Islet of Langerhans (tissue), 1 donor: ENCODE results near the gene HENMT1.
"Not testable (repeated sequence)": the region's sequence is repeated elsewhere in the genome, so short reads cannot be mapped to it uniquely, and the experiment has no call there.

Experiments
- FAIRE-seq: peaks from one replicate; lab custom pipeline; 2011; peaks lifted over from hg19 to GRCh38; lab: Jason Lieb, UNC

The HENMT1 gene

DNA sequence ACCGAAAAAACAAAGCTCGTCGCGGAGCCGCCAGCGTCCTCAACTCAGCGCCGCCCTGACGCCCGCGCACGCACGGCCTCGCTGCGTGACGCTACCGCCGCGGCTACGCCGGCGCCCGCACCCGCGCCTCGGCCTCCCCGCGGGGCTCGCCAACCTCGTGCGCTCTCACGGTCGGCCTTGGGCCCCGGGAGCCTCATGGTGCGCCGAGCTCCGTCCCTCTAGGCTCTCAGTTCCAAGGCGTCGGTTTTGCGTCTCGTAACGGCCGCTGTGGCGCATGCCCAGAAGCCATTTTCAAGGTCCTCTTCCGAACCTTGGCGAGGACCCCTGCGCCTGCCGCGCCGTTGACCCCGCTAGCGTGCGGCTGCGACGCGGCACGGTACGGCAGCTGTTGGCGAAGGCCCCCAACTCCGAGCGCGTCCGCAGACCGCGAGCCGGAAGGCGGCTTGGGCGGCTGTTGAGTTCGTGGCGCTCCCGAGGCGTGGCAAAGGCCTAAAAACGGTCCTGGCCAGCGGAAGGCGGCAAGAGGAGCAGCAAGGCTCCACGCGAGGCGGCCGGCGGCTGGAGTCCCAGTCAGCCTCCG lies at the start of gene HENMT1:
HENMT1 (minus strand) TSS at position 64 of the 580 bp plus-strand sequence. CDS start 1,209 bp downstream, outside the sequence.
- FAIRE-seq = no peak

GRCh38 chr1:108708691-108709660 lies 48.1 kb upstream of the HENMT1 start:
- FAIRE-seq = no peak

DNA sequence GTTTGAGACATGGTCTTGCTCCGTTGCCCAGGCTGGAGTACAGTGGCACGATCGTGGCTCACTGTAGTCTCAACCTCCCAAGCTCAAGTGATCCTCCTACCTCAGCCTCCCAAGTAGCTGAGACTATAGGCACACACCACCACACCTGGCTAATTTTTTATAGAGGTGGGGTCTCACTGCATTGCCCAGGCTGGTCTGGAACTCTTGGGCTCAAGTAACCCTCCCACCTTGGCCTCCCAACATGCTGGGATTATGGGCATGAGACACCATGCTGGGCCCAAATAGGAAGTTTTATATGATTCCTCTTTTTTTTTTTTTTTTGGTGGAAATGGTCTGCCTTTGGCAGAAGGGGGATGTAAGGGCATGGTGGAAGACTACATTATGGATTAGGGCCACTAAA lies 45.8 kb upstream of the HENMT1 start:
- no peak for FAIRE-seq

- no peak for FAIRE-seq
These were observed 43.6 kb upstream of the HENMT1 start for GRCh38 chr1:108704496-108704895.

- no peak for FAIRE-seq
These were observed 43.0 kb upstream of the HENMT1 start for GRCh38 chr1:108703939-108704338.

GRCh38 chr1:108702109-108702508 lies 41.2 kb upstream of the HENMT1 start:
- FAIRE-seq = not testable (repeated sequence)

GRCh38 chr1:108701176-108701849 lies 40.4 kb upstream of the HENMT1 start:
- FAIRE-seq = no peak

- FAIRE-seq = no peak
These were observed 38.8 kb upstream of the HENMT1 start for GRCh38 chr1:108699375-108700332.

DNA sequence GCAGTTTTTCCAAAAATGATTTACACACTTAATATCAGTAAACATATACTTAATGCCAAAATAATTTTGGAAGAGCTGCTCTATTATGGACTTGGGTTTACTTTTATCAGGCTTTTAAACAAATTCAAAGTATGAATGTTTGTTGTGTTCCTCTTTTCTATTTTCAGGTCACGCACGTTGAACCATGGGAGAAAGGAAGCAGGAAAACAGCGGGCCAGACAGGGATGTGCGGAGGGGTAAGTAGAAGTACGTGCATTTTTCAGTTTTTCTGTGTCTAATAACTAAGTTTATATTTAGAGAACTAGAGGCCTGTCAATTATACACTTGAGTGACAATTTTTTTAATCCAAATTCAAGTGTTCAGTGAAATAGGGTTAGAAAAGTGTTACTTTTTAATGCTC lies 34.6 kb upstream of the HENMT1 start:
- FAIRE-seq = no peak

DNA sequence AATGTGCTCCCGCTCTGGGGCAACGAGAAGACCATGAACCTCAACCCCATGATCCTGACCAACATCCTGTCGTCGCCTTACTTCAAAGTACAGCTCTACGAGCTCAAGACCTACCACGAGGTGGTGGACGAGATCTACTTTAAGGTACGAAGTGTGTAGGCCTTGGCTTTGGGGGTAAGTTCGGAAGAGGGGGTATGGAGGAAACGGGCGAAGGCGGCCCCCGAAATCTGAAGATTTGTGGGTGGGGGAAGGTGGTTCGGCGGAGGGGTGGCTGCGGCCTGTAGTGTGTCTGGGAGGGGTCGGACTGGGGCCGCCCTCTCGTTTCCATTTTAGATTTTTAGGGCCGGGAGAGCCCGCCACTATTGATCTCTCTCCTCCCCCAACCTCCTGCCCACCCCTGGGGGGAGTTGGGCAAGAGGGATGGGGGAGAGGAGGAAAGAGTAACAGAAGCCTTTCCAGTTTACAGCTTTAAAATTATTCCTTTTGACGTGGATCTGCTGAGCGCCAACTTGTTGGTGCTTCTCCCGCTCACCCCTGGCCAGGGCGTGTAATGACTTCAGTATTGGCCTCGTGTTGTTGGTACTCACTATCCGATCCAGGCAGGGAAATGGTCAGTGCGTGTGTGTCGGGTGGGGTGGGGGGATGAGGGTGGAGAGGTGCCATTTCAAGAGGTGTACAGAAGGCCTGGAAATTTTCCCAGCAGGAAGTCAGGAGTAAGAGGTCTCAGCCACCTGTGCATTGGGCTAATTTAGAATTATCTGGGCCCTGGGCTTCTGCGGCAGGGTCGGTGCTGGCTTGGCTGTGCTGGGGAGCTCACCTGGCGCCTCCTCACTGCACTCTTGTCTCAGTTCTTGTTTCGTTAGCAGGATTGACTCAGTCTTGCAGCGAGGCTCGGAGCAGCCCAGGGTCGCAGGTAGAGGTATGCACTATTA lies 32.1 kb upstream of the HENMT1 start:
- FAIRE-seq = no peak

DNA sequence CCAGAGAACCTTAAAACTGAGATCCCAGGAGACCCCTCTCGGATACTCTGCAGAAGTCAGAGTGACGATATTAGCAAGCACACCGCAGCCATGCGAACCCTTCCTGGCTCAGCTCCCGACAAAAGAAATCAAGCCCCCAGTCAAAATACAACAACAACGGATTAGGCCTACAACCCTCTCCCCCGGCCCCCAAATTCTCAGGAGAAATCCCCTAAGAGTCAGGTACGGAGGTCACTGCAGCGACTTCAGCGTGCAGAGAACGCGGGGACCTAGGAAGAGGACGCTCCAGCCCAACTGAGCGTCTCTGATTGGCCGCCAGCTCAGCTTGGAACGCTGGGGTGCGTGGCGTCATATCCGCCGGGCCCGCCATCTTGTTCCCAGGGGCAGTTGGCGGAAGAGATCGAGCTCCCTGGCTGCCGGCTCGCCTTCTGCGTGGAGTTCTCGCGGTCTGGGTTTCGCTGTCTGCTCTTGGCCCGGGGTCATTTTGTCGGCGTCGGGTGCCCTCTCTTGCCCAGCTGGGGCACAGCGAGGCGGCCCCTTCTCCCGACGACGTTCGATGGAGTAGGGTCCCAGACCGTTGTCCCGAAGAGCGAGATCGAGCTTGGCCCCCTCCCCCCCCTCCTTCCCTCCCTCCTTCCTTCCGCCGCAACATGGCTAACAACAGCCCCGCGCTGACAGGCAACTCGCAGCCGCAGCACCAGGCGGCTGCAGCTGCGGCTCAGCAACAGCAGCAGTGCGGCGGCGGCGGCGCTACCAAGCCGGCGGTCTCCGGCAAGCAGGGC lies 31.2 kb upstream of the HENMT1 start, which contains the start of gene PRPF38B:
PRPF38B (plus strand) TSS at position 369 of the 782 bp plus-strand sequence; CDS start at position 651, 282 bp downstream.
- no peak for FAIRE-seq

DNA sequence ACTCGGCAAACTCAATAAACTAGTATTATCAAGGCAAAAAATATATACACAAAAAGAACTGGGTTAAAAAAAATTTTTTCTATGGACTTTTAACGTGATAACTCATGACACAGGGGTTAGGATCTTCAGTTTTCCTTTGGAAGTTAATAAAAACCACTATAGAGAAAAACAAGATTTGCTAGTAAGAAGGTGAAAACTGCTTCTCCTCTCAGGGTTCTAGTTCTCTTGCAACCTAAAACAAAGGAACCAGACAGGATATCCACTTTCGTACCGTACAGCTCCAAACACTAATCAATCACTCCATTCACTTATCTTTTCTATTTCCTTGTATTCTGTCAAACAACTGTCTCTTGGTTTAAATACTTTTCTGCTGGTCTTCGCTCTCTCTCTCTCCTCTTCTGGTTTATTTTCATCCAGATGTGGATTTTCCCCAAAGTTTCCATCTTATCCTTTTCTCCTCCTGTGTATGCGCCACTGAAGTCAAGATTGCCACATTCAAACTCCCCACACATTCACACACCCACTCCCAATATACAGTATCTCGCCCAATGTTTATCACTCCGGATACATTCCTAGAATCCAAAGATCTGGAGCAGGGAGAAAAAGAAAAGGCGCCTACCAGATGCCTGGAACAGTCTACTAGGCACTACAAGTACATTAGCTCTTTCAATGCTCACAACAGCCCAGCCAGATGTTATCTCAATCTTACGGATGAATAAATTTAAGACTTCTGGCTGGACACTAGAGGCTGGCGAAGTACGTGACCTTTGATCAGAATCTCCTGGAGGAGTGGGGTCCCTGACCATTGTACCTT lies 30.4 kb upstream of the HENMT1 start:
- no peak for FAIRE-seq

DNA sequence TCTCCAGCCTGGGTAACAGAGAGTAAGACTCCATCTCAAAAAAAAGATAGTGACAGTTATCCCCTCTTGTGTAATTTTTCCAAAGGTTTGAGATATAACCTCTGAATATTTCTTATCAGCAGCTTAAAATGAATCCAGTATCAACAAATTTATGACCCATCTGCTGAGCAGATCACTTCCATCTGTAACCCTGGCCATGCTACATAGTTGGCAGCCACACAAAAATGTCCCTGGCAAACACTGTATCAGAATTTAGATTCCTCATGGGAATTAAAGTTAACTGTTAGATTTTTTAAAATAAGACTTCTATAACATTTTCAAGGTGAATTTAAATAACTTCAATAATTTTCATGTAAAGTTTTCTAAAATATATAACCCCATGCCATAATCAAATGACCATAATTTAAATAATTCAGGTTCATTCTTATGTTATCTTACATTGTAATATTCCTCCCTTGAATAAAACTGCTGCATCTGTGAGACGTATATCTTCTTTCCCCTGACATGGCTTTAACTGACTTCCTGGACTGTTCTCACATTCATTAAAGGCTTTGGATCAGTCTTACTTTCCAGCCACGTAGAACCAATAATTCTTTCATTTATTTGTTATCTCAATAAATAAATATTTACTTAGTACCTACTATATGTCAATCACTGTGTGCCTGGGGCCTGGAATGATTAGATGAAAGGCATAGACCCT lies 25.9 kb upstream of the HENMT1 start:
- FAIRE-seq = no peak

GRCh38 chr1:108685529-108685928 lies 24.6 kb upstream of the HENMT1 start:
- no peak for FAIRE-seq

DNA sequence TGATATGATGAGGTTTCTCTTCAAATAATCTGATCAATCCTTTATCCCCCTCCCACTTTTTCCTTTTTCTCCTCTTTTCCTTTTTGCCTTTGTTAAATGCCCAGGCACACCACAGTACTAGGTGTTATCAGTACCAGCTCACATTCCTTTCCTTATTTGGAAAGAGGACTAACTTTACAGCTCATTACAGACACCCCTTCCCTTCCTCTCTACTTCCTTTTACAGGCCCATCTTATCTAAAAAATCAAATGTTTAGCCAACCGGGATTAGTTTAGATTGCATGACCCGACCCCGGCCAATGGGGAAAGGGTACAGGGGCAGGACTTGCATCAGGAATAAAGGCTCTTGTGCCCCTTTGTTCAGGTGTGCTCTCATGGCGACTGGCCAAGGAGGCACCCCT lies 20.8 kb upstream of the HENMT1 start:
- not testable (repeated sequence) for FAIRE-seq

DNA sequence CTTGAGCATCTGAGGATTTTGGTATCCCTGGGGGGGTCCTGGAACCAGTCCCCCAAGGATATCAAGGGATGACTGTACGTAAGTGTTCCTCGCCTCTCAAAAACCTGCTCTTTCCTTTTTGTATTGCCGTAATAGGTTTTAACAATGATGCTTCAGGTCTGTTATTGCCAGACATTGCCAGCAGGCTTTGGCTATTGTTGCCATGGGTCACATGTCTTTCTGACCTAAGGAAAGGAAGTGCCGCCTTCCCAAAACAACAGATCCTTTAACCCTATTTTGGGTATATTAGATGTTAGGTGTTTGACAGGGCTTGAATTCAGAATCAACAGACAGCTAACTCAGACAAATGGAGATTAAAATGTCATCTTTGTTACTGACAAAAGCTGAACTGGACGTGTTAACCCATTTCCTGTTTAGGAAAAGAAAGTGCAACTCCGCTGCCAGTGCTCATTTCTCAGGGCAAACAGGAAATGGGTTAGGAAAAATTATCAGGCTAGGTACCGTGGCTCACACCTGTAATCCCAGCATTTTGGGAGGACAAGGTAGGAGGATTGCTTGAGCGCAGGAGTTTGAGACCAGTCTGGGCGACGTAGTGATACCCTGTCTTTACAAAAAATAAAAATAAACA lies 18.8 kb upstream of the HENMT1 start:
- no peak for FAIRE-seq

DNA sequence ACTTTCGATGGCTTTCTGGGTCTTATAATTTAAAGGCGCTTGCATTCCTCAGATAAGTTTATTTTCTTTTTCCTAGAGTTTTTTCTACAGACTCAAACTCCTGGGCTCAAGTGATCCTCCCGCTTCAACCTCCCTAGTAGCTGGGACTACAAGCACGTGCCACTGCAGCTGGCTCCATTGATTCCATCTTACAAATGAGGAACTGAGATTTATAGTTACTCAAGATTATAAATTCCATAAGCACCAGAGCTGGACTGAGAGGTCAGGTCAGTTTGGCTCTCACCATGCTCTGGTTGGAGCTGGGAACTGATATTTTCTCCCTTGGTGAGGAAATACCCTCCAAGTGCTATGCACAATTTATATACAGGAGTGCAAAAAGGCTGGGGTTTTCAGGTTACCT lies 17.8 kb upstream of the HENMT1 start:
- no peak for FAIRE-seq

DNA sequence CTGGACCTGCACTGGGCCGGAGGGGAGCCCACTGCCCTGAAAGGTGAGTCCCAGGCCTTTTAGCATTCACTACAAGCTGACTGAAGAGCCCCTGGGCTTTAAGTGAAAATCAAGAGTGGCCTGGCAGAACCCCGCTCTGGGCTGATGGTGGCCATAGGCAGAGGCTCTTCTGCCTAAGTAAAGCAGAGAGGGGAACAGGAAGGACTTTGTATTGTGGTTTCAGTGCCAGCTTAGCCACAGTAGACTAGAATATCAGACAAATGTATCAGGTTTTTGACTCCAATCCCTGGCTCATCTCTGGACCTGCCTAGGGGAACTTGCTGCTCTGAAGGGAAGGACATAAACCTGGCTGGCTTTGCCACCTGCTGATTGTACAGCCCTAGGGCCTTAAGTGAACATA lies 10.2 kb upstream of the HENMT1 start:
- no peak for FAIRE-seq
